HepG2 (cell line): ENCODE data around the gene PPP2R2D. TPM values are rescaled to one million over a fixed set of nuclear protein-coding genes. Genes with fewer than 3 reads are reported as not detected.

Experiments
- ARID5B ChIP-seq: IDR thresholded peaks from 2 replicates; pipeline ENCODE4 v1.4.0; 2020; ENCODE audit warnings: mild to moderate bottlenecking, missing genetic modification reagents
- ATRX ChIP-seq: sonication (generic); formaldehyde crosslinking; IDR thresholded peaks from 2 replicates; pipeline ENCODE4 v1.4.0; 2020; ENCODE audit warnings: missing genetic modification reagents, borderline replicate concordance
- CAMTA2 ChIP-seq: sonication (generic); formaldehyde crosslinking; IDR thresholded peaks from 2 replicates; pipeline ENCODE4 v1.4.0; 2020; ENCODE audit warnings: mild to moderate bottlenecking, missing genetic modification reagents, borderline replicate concordance
- DMAP1 ChIP-seq: IDR thresholded peaks from 2 replicates; pipeline ENCODE4 v1.6.1; 2016
- KLF16 ChIP-seq, 2 experiments: sonication (generic) in 1 of 2; formaldehyde crosslinking in 1 of 2; IDR thresholded peaks; 2 replicates each; pipeline versions ENCODE4 v1.6.1 to v1.8.0; 2016 to 2023; ENCODE audit warnings: missing genetic modification reagents in 2 of 2, missing compliant biosample characterization in 1 of 2
- MED8 ChIP-seq: sonication (generic); formaldehyde crosslinking; IDR thresholded peaks from 2 replicates; pipeline ENCODE4 v1.8.1; 2023; ENCODE audit warnings: mild to moderate bottlenecking, missing genetic modification reagents; ENCODE audit not compliant: insufficient replicate concordance
- MXD1 ChIP-seq: sonication (generic); formaldehyde crosslinking; IDR thresholded peaks from 2 replicates; pipeline ENCODE4 v1.4.0; 2020; ENCODE audit warnings: mild to moderate bottlenecking, missing genetic modification reagents
- NFE2L2 ChIP-seq: fragments of 150-350 bp; IDR thresholded peaks from 2 replicates; pipeline ENCODE4 v1.6.1; 2014; ENCODE audit warnings: low read length
- NFIC ChIP-seq: IDR thresholded peaks from 2 replicates; pipeline ENCODE4 v1.6.1; 2012; ENCODE audit warnings: mild to moderate bottlenecking, low read length, inconsistent platforms
- PHF8 ChIP-seq: sonication (generic); formaldehyde crosslinking; IDR thresholded peaks from 2 replicates; pipeline ENCODE4 v1.5.0; 2020; ENCODE audit warnings: missing genetic modification reagents
- RBFOX2 ChIP-seq: fragments of 200-400 bp; formaldehyde crosslinking; IDR thresholded peaks from 2 replicates; pipeline ENCODE4 v1.6.1; 2017; ENCODE audit warnings: low read depth, mild to moderate bottlenecking, low read length
- SAP130 ChIP-seq: IDR thresholded peaks from 2 replicates; pipeline ENCODE4 v1.6.1; 2016; ENCODE audit warnings: low read depth
- SIN3A ChIP-seq: IDR thresholded peaks from 2 replicates; pipeline ENCODE4 v1.6.1; 2011; ENCODE audit warnings: low read depth, mild to moderate bottlenecking, control low read depth, low read length, borderline replicate concordance
- SP1 ChIP-seq, 2 experiments: fragments of 450-650 bp in 1 of 2; sonication (generic) in 1 of 2; formaldehyde crosslinking in 1 of 2; IDR thresholded peaks; 2 replicates each; pipeline versions ENCODE4 v1.4.0 to v1.6.1; 2016 to 2020; ENCODE audit warnings: missing genetic modification reagents in 1 of 2
- TIGD3 ChIP-seq: sonication (generic); formaldehyde crosslinking; IDR thresholded peaks from 2 replicates; pipeline ENCODE4 v1.5.1; 2020; ENCODE audit warnings: mild to moderate bottlenecking, missing genetic modification reagents, borderline replicate concordance
- XBP1 ChIP-seq: sonication (generic); formaldehyde crosslinking; IDR thresholded peaks from 2 replicates; pipeline ENCODE4 v1.5.0; 2020; ENCODE audit warnings: missing genetic modification reagents
- ZBTB34 ChIP-seq: sonication (generic); formaldehyde crosslinking; IDR thresholded peaks from 2 replicates; pipeline ENCODE4 v1.8.0; 2022; ENCODE audit warnings: mild to moderate bottlenecking, missing genetic modification reagents
- ZNF776 ChIP-seq: sonication (generic); formaldehyde crosslinking; IDR thresholded peaks from 2 replicates; pipeline ENCODE4 v1.4.0; 2020; ENCODE audit warnings: mild to moderate bottlenecking, missing genetic modification reagents
- polyA plus RNA-seq, 8 experiments: library from polyadenylated mRNA; depleted of rRNA in 3 of 8; stranded (reverse) in 7 of 8; unstranded in 1 of 8; fragments of >200 nt; fragmentation: Illumina TruSeq in 4 of 8; extraction: Trizol in 4 of 8; gene quantifications; 2 replicates each; pipeline versions ENCODE4 v1.2.1 to v1.2.3, GENCODE V29; 2011 to 2016; ENCODE audit warnings: low read depth in 4 of 8, missing spikeins in 1 of 8, mixed read lengths in 1 of 8; ENCODE audit not compliant: insufficient read depth in 1 of 8
- total RNA-seq, 5 experiments: library from RNA; depleted of rRNA; stranded (reverse); fragments of >200 nt; fragmentation: Illumina TruSeq; extraction: Trizol; gene quantifications; 2 replicates each; pipeline ENCODE4 v1.2.3, GENCODE V29; 2016; ENCODE audit warnings: low read depth in 1 of 5
- TF ChIP-seq, protein P1 (sequence below): IDR thresholded peaks from 2 replicates; pipeline ENCODE4 v1.6.1; 2016; ENCODE audit warnings: mild to moderate bottlenecking
- TF ChIP-seq, protein P2 (sequence below): sonication (generic); formaldehyde crosslinking; IDR thresholded peaks from 2 replicates; pipeline ENCODE4 v1.8.0; 2022; ENCODE audit warnings: mild to moderate bottlenecking, missing genetic modification reagents, moderate library complexity

PPP2R2D gene
- total and polyA plus RNA-seq, 2 of the 13 experiments (the other 11 are each of a cell fraction or from before 2014, with no cell fraction given) = 32.7 to 33.2 TPM

- TF ChIP-seq, protein P1, sequence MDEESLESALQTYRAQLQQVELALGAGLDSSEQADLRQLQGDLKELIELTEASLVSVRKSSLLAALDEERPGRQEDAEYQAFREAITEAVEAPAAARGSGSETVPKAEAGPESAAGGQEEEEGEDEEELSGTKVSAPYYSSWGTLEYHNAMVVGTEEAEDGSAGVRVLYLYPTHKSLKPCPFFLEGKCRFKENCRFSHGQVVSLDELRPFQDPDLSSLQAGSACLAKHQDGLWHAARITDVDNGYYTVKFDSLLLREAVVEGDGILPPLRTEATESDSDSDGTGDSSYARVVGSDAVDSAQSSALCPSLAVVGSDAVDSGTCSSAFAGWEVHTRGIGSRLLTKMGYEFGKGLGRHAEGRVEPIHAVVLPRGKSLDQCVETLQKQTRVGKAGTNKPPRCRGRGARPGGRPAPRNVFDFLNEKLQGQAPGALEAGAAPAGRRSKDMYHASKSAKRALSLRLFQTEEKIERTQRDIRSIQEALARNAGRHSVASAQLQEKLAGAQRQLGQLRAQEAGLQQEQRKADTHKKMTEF (CRISPR knock-in tag) = peak; percentile 20; the same call in 1 of the 2 replicates
- peak; percentile 69 for TF ChIP-seq NFE2L2
- no peak for TF ChIP-seq MED8 (CRISPR knock-in tag)
- TF ChIP-seq RBFOX2 = peak; percentile 76
- peak; percentile 36; the same call in 1 of the 2 replicates for TF ChIP-seq ZNF776
- TF ChIP-seq PHF8 (CRISPR knock-in tag) = 0 out of 2 replicates have a peak, but pooled peaks have one; percentile 33
- peak; percentile 50; the same call in 1 of the 2 replicates for TF ChIP-seq SAP130 (CRISPR knock-in tag)
- no peak for TF ChIP-seq XBP1 (CRISPR knock-in tag)
- TF ChIP-seq ARID5B (CRISPR knock-in tag) = 0 out of 2 replicates have a peak, but pooled peaks have one; percentile 13
- TF ChIP-seq TIGD3 (CRISPR knock-in tag) = no peak
- TF ChIP-seq MXD1 (CRISPR knock-in tag) = no peak
- peak; percentile 58; the same call in 1 of the 2 replicates for TF ChIP-seq SIN3A
- peak in 1 of 2 experiments; percentile 48; a peak in 2 of 4 replicates for TF ChIP-seq KLF16 (CRISPR knock-in tag; IDR thresholded peaks at IDR 0.05)
- TF ChIP-seq ZBTB34 (CRISPR knock-in tag) = no peak
- TF ChIP-seq, protein P2, sequence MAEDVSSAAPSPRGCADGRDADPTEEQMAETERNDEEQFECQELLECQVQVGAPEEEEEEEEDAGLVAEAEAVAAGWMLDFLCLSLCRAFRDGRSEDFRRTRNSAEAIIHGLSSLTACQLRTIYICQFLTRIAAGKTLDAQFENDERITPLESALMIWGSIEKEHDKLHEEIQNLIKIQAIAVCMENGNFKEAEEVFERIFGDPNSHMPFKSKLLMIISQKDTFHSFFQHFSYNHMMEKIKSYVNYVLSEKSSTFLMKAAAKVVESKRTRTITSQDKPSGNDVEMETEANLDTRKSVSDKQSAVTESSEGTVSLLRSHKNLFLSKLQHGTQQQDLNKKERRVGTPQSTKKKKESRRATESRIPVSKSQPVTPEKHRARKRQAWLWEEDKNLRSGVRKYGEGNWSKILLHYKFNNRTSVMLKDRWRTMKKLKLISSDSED (CRISPR knock-in tag) = no peak
- no peak for TF ChIP-seq DMAP1 (CRISPR knock-in tag)
- no peak for TF ChIP-seq SP1 (IDR thresholded peaks at IDR 0.05)
- TF ChIP-seq SP1 (CRISPR knock-in tag; IDR thresholded peaks at IDR 0.05) = no peak
- no peak for TF ChIP-seq ATRX (CRISPR knock-in tag)
- TF ChIP-seq CAMTA2 (CRISPR knock-in tag) = no peak
- no peak for TF ChIP-seq NFIC
Observed at GRCh38 chr10:131979821-131980270, 79.0 kb downstream of the PPP2R2D start (continued).
